ENCODE measurements around the gene CCL13.

DNA sequence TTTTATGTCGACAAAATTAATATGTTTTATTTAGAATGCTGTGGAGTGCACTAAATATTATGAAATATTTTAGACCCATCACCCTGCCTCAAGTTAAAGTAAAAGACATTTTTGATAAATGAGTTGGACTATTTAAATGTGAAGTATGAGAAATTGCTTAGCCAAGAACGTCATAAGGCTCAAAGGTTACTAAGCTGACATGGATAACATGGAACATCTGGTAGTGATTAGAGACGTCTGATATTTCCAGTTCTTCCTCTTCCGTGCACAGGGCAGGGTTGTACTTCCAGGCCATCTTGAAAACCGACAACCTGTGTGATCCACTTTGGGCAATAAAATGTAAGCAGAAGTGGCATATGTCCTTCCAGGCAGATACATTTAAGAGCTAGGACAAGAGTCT lies 44.2 kb upstream of the CCL13 start:
- TF ChIP-seq POLR2A (IDR thresholded peaks at IDR 0.05) (no peak), EP300 (IDR thresholded peaks at IDR 0.05) (no peak)
- TF ChIP-seq, protein P1, sequence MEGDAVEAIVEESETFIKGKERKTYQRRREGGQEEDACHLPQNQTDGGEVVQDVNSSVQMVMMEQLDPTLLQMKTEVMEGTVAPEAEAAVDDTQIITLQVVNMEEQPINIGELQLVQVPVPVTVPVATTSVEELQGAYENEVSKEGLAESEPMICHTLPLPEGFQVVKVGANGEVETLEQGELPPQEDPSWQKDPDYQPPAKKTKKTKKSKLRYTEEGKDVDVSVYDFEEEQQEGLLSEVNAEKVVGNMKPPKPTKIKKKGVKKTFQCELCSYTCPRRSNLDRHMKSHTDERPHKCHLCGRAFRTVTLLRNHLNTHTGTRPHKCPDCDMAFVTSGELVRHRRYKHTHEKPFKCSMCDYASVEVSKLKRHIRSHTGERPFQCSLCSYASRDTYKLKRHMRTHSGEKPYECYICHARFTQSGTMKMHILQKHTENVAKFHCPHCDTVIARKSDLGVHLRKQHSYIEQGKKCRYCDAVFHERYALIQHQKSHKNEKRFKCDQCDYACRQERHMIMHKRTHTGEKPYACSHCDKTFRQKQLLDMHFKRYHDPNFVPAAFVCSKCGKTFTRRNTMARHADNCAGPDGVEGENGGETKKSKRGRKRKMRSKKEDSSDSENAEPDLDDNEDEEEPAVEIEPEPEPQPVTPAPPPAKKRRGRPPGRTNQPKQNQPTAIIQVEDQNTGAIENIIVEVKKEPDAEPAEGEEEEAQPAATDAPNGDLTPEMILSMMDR (IDR thresholded peaks at IDR 0.05), result no peak
